K562 (cell line): ENCODE results near the gene CIAO2B. TPM values are rescaled to one million over a fixed set of nuclear protein-coding genes. Genes with fewer than 3 reads are reported as not detected.

ENCODE experiments used
- AFF1 ChIP-seq, 2 experiments: fragments of 450-650 bp; IDR thresholded peaks; 2 replicates each; pipeline ENCODE4 v1.6.1; 2018; ENCODE audit warnings: mild to moderate bottlenecking in 2 of 2, low read depth in 1 of 2; ENCODE audit not compliant: partially characterized antibody in 2 of 2
- ATF7 ChIP-seq: fragments of 450-650 bp; IDR thresholded peaks from 2 replicates; pipeline ENCODE4 v1.7.1; 2014; ENCODE audit warnings: mild to moderate bottlenecking, moderate library complexity
- CHAMP1 ChIP-seq: fragments of 450-650 bp; IDR thresholded peaks from 2 replicates; pipeline ENCODE4 v1.6.1; 2016; ENCODE audit warnings: mild to moderate bottlenecking
- ELK1 ChIP-seq: sonication (generic); formaldehyde crosslinking; IDR thresholded peaks from 2 replicates; pipeline ENCODE4 v1.8.1; 2022; ENCODE audit warnings: missing genetic modification reagents
- GTF2A2 ChIP-seq: IDR thresholded peaks from 2 replicates; pipeline ENCODE4 v1.6.1; 2016; ENCODE audit warnings: mild to moderate bottlenecking, missing genetic modification characterization, missing compliant biosample characterization
- NEUROD1 ChIP-seq: fragments of 150-350 bp; IDR thresholded peaks from 2 replicates; pipeline ENCODE4 v1.6.1; 2014; ENCODE audit warnings: borderline replicate concordance, low read length, low read depth; ENCODE audit not compliant: partially characterized antibody
- PRMT5 ChIP-seq: sonication (generic); formaldehyde crosslinking; IDR thresholded peaks from 2 replicates; pipeline ENCODE4 v1.5.0; 2020; ENCODE audit warnings: missing genetic modification reagents
- TEAD2 ChIP-seq: fragments of 450-650 bp; IDR thresholded peaks from 2 replicates; pipeline ENCODE4 v1.6.1; 2016; ENCODE audit warnings: missing genetic modification characterization, control low read depth, missing compliant biosample characterization
- ZNF318 ChIP-seq, 2 experiments: fragments of 450-650 bp; IDR thresholded peaks; 2 replicates each; pipeline ENCODE4 v1.6.1; 2016; ENCODE audit warnings: mild to moderate bottlenecking in 2 of 2, borderline replicate concordance in 1 of 2, low read depth in 1 of 2, moderate library complexity in 1 of 2
- polyA plus RNA-seq, 8 experiments: library from polyadenylated mRNA; depleted of rRNA in 4 of 8; stranded (reverse) in 5 of 8; unstranded in 3 of 8; fragments of >200 nt; fragmentation: Nextera tagmentation in 2 of 8; fragmentation: Illumina TruSeq in 1 of 8; extraction: Ambion mirVana in 2 of 8; extraction: Trizol in 1 of 8; gene quantifications; 2 replicates each; pipeline versions ENCODE4 v1.2.1 to v1.2.3, GENCODE V29; 2011 to 2014; ENCODE audit warnings: inconsistent platforms in 1 of 8, missing spikeins in 1 of 8
- total RNA-seq, 7 experiments: library from RNA; depleted of rRNA in 6 of 7; stranded (reverse); fragments of >200 nt in 6 of 7; fragmentation: Illumina TruSeq in 2 of 7; extraction: Trizol in 2 of 7; gene quantifications; 2 replicates each; pipeline versions ENCODE4 v1.2.1 to v1.2.3, GENCODE V29; 2011 to 2021; ENCODE audit warnings: low replicate concordance in 1 of 7

The CIAO2B gene
- total and polyA plus RNA-seq, 9 of the 15 experiments (the other 6 are each of a cell fraction or from before 2014, with no cell fraction given): 86.8 to 182 (median 113) TPM

- TF ChIP-seq ZNF318 (IDR thresholded peaks at IDR 0.05; ENCODE audit: borderline replicate concordance in 1 of 2, low read depth in 1 of 2) (peak in 1 of 2 experiments; percentile 61; a peak in 2 of 4 replicates), NEUROD1 (peak; percentile 79), AFF1 (IDR thresholded peaks at IDR 0.05; ENCODE audit: low read depth in 1 of 2, partially characterized antibody in 2 of 2) (peak; percentile 64 to 77), GTF2A2 (tag) (no peak), PRMT5 (CRISPR knock-in tag) (no peak), CHAMP1 (no peak), ELK1 (CRISPR knock-in tag) (no peak), ATF7 (peak; percentile 98), TEAD2 (tag) (peak; percentile 63; the same call in 1 of the 2 replicates)
Measured at GRCh38 chr16:66899945-66900710, 34.1 kb downstream of the CIAO2B start (continued).
